ENCODE results near the gene PER1.
A peak's percentile ranks its signal among the peaks of the same experiment; 100 is the strongest.

DNA sequence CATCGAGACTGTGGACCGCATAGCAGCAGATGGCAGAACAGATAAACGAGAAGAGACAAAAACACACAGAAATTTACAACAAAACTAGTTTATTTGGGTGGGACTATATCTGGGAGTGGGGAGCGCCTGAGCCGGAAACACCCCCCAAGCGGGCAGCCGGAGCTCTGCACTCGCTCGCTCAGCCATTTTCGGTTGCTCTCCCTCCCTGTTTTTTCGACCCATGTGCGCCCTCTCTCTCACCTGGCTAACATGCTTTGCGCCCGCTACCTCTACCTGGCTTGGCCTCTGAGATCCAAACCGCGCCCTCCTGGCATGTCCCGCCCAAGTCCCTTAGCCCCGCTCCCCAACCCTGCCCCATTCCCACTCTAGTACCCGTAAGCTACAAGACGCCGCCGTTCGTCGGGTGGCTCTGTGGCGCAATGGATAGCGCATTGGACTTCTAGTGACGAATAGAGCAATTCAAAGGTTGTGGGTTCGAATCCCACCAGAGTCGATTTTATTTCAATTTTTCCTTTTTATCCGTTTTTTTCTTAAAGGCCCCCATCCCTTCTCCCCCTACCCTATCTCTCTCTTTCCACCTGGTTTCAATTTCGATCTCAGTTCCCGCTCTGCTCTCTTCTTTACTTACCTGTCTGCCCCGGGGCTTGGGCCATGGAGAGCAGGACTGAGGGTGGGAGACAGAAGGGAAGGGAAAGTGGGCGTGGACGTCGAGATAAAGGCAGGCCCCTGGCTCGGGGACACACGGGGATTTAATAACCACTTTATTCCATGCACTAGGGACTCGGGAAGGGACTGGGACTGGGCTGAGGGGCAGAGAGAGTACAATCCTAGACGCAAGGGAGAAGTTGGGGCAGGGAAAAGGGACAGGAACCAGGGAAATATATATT, 31.4 kb downstream of the PER1 start:
- no peak for TF ChIP-seq CHD4 (IDR thresholded peaks at IDR 0.05)
- TF ChIP-seq ZSCAN29 (IDR thresholded peaks at IDR 0.05), result peak; percentile 88
- TF ChIP-seq TAF1 (IDR thresholded peaks at IDR 0.05; ENCODE audit: borderline replicate concordance, low read depth, low read length), result no peak
- TF ChIP-seq, protein P1, sequence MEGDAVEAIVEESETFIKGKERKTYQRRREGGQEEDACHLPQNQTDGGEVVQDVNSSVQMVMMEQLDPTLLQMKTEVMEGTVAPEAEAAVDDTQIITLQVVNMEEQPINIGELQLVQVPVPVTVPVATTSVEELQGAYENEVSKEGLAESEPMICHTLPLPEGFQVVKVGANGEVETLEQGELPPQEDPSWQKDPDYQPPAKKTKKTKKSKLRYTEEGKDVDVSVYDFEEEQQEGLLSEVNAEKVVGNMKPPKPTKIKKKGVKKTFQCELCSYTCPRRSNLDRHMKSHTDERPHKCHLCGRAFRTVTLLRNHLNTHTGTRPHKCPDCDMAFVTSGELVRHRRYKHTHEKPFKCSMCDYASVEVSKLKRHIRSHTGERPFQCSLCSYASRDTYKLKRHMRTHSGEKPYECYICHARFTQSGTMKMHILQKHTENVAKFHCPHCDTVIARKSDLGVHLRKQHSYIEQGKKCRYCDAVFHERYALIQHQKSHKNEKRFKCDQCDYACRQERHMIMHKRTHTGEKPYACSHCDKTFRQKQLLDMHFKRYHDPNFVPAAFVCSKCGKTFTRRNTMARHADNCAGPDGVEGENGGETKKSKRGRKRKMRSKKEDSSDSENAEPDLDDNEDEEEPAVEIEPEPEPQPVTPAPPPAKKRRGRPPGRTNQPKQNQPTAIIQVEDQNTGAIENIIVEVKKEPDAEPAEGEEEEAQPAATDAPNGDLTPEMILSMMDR (IDR thresholded peaks at IDR 0.05 in 2 of 3, conservative IDR thresholded peaks at IDR 0.05 in 1 of 3; ENCODE audit: control insufficient read depth in 2 of 3, extremely low read depth in 1 of 3, insufficient read depth in 1 of 3, low read depth in 3 of 3, low read length in 3 of 3), result peak; percentile 20 to 45 (median 38)
- no peak; the same call in 1 of the 2 replicates for TF ChIP-seq POLR2AphosphoS5 (IDR thresholded peaks at IDR 0.05; ENCODE audit: low read length)
- TF ChIP-seq FOXK2 (IDR thresholded peaks at IDR 0.05), result no peak
- TF ChIP-seq ZNF24 (IDR thresholded peaks at IDR 0.05), result peak; percentile 98
- no peak for TF ChIP-seq HCFC1 (IDR thresholded peaks at IDR 0.05; ENCODE audit: low read length)
- TF ChIP-seq POLR2A (IDR thresholded peaks at IDR 0.05; ENCODE audit: low read depth, low read length), result 0 out of 2 replicates have a peak, but pooled peaks have one; percentile 38
- no peak for TF ChIP-seq KAT2A (conservative IDR thresholded peaks at IDR 0.05; ENCODE audit: control insufficient read depth, low read depth, low read length)
- TF ChIP-seq ETV6 (conservative IDR thresholded peaks at IDR 0.05 in 1 of 2, IDR thresholded peaks at IDR 0.05 in 1 of 2; ENCODE audit: borderline replicate concordance in 1 of 2, low read depth in 1 of 2), result no peak
